SJCRH30 (cell line): Measurements from ENCODE around the gene FAM149A. TPM values are rescaled to one million over a fixed set of nuclear protein-coding genes. Genes with fewer than 3 reads are reported as not detected.

ENCODE experiments used
- DNase-seq, 2 experiments: peaks; one replicate each; pipeline ENCODE4 v3.0.0-alpha.2; 2015 to 2020
- H3K27ac ChIP-seq: fragments of 250-450 bp; sonication (Bioruptor Pico); 2 replicates; pipeline ENCODE4 v1.5.1; 2020; ENCODE audit warnings: mild to moderate bottlenecking, moderate library complexity
- H3K27me3 ChIP-seq: fragments of 250-450 bp; sonication (Bioruptor Pico); 2 replicates; pipeline ENCODE4 v1.5.1; 2020; ENCODE audit warnings: mild to moderate bottlenecking, moderate library complexity
- H3K36me3 ChIP-seq: fragments of 250-450 bp; sonication (Bioruptor Pico); 2 replicates; pipeline ENCODE4 v1.5.1; 2020; ENCODE audit warnings: mild to moderate bottlenecking, moderate library complexity
- H3K4me1 ChIP-seq: fragments of 250-450 bp; sonication (Bioruptor Pico); 2 replicates; pipeline ENCODE4 v1.5.1; 2020; ENCODE audit warnings: mild to moderate bottlenecking, moderate library complexity
- H3K4me3 ChIP-seq: fragments of 250-450 bp; sonication (Bioruptor Pico); 2 replicates; pipeline ENCODE4 v1.5.1; 2020; ENCODE audit warnings: mild to moderate bottlenecking, moderate library complexity
- H3K9me3 ChIP-seq: fragments of 250-450 bp; sonication (Bioruptor Pico); replicated peaks from 2 replicates; pipeline ENCODE4 v1.5.1; 2020; ENCODE audit warnings: mild to moderate bottlenecking, moderate library complexity
- total RNA-seq: library from RNA; depleted of rRNA; stranded (reverse); fragments of >200 nt; shearing (Covaris generic); gene quantifications from 2 replicates; pipeline ENCODE4 v1.2.3, GENCODE V29; 2014; rRNA removed

Gene FAM149A
- 0.13 and 0.53 TPM in 2 replicates for total RNA-seq

DNA sequence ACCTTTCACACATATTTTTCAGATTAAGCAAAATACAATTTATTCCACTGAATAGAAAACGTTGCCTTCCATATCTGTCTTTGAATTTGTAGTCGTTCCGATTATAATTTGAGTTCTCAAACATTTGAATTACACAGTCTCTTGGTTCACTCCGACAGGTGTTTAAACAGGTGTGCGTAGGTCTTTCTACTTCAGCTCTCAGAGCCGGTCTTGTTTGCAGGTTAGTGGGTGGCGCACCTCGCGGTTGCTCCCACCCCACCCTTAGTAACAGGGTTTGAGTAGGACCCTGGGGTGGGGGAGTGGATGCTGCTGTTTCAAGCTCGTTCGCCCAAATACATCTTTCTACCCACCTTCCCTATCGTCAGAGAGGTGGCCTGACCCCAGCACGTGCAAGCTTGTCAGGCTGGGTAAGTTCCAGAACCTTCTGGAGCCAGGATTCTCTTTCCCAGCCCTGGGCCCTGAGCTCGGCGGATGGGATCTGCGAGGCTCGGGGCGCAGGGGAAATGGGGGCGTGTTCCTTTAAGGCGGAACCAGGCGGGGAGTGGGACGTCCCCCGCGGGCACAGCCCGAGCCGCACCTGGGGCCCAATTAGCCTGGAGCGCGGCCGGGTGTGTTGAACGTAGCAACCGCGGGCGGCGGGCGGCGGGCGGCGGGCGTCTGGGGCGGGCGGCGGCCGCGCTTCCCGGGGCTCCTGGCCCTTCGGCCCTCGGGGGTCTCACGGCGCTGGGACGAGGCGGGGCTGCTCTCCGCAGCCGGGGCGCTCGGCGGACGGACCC, at the start of gene FAM149A:
Gene FAM149A, plus strand, starts transcription at position 591 of the 776 bp plus-strand sequence.
- peak within 1 kb of the TSS; percentile 34; the same call in 1 of the 2 replicates for H3K4me3 ChIP-seq
- H3K36me3 ChIP-seq: no peaks in the 10 kb centered on the region
- H3K27ac ChIP-seq: no peak within 1 kb of the TSS
- H3K4me1 ChIP-seq: no peaks in the 10 kb centered on the region
- no peaks in the 10 kb centered on the region for H3K9me3 ChIP-seq
- H3K27me3 ChIP-seq: no peaks in the 10 kb centered on the region
- DNase-seq: peak in 1 of 2 experiments; percentile 6

GRCh38 chr4:186058253-186058979, 46.1 kb upstream of the FAM149A start:
- DNase-seq: no peak

DNA sequence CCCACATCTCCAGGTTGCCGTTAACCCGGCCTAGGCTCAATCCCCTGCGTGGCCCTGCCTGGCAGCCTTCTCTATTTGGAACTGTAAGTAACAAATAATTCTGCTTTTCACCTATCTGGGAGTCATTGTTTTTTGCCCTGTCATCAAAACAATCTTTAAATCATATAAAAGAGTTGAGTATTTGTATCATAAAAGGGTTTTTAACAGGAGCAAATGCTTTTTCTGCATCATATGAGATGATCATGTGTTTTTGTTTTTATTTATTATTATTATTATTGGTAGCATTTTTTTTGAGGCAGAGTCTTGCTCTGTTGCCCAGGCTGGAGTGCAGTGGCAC, 45.6 kb upstream of the FAM149A start:
- DNase-seq: no peak
- no peaks in the 10 kb centered on the region for H3K9me3 ChIP-seq
- H3K4me3 ChIP-seq: no peak overlapping the region
- no peak overlapping the region for H3K27ac ChIP-seq
- no peaks in the 10 kb centered on the region for H3K4me1 ChIP-seq
- no peaks in the 10 kb centered on the region for H3K36me3 ChIP-seq
- no peaks in the 10 kb centered on the region for H3K27me3 ChIP-seq

More at GRCh38 chr4:186058253-186058979, 46.1 kb upstream of the FAM149A start:
- Histone ChIP-seq H3K27ac (no peak overlapping the region), H3K36me3 (no peaks in the 10 kb centered on the region), H3K4me1 (no peaks in the 10 kb centered on the region), H3K4me3 (no peak overlapping the region), H3K9me3 (no peaks in the 10 kb centered on the region), H3K27me3 (no peaks in the 10 kb centered on the region)

DNA sequence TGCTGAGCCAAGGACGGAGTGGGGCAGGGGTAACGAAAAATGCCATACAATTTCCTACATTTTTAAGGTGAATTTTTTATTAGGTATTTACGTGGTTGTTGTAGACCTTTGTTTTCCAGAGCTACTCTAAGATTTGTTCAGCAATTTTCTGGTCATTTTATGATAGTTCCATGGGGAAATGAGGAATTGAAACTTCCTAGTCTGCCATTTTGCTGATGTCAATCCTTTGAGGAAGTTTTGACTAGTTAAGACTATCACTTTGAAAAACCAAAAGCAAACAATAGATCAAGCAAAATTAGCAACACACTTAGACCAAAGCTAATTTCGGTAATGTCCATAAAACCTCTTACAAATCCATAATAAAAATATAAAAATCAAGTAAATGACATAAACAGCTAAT, 42.6 kb upstream of the FAM149A start:
- Histone ChIP-seq H3K4me1 (no peaks in the 10 kb centered on the region), H3K27ac (no peak overlapping the region), H3K9me3 (no peaks in the 10 kb centered on the region), H3K36me3 (no peaks in the 10 kb centered on the region), H3K27me3 (no peaks in the 10 kb centered on the region), H3K4me3 (no peak overlapping the region)
- no peak for DNase-seq

DNA sequence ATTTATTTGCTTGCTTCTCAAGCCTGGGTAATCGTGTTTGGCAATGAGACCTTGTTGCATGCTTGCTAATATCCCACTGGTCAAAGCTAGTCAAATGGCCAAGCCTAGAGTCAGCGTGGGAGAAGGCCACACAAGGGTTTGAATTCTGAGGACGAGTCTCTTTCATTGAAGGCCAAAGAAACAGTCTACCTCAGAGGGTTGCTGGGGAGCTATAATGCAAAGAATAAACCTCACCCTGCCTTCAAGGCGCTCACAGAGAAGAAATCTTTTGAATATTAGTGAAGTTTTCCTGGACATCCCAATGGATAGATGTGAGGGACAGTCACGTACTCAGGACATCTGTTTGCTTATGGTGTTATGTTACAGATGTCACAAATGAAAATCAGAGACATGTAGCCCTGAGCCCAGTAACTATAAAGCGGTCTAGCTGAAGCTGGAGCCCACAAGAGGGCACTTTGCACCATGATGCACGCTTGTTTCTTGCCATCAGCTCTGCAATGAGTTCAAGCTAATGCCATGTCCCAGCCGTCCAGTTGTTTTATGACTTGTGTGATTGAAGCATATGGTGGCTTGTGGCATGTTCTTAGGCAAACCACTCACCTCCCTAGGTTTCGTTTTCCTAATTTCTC, 36.6 kb upstream of the FAM149A start:
- no peaks in the 10 kb centered on the region for H3K4me1 ChIP-seq
- peak overlapping the region; percentile 47 for H3K4me3 ChIP-seq
- H3K27ac ChIP-seq: no peak overlapping the region
- no peaks in the 10 kb centered on the region for H3K9me3 ChIP-seq
- H3K27me3 ChIP-seq: no peaks in the 10 kb centered on the region
- peak; percentile 27 to 66 for DNase-seq
- no peaks in the 10 kb centered on the region for H3K36me3 ChIP-seq

GRCh38 chr4:186068581-186069348, 35.7 kb upstream of the FAM149A start, which contains the start of gene TLR3:
Gene TLR3, plus strand, starts transcription at chr4:186069156. Its CDS starts 7,464 bp downstream, at chr4:186076620.
- H3K36me3 ChIP-seq: no peaks in the 10 kb centered on the region
- H3K27ac ChIP-seq: no peak within 1 kb of the TSS
- H3K9me3 ChIP-seq: no peaks in the 10 kb centered on the region
- DNase-seq: peak in 1 of 2 experiments; percentile 6
- no peaks in the 10 kb centered on the region for H3K4me1 ChIP-seq
- H3K4me3 ChIP-seq: peak within 1 kb of the TSS; percentile 47
- H3K27me3 ChIP-seq: no peaks in the 10 kb centered on the region

DNA sequence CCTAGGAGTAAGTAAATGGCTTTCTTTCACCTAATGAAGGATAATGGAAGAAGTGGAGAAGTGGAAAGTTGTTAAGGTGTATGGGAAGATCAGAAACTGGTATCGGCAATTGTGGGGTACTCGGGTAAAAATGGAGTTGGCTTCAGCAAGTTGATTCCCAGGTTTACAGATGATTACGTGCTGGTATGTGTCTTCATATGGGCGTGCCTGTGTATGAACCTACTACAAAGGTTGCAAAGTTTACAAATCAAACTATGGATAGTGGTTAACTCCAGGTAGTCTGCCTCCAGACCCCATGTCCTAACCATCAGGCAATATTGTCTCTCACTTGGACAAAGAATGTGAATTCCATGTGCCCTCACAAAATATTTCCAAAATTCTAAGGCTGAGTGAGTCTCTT, 34.8 kb upstream of the FAM149A start:
- H3K4me3 ChIP-seq: no peak overlapping the region
- no peaks in the 10 kb centered on the region for H3K4me1 ChIP-seq
- H3K27ac ChIP-seq: no peak overlapping the region
- no peaks in the 10 kb centered on the region for H3K9me3 ChIP-seq
- H3K36me3 ChIP-seq: no peaks in the 10 kb centered on the region
- DNase-seq: no peak
- H3K27me3 ChIP-seq: no peaks in the 10 kb centered on the region

DNA sequence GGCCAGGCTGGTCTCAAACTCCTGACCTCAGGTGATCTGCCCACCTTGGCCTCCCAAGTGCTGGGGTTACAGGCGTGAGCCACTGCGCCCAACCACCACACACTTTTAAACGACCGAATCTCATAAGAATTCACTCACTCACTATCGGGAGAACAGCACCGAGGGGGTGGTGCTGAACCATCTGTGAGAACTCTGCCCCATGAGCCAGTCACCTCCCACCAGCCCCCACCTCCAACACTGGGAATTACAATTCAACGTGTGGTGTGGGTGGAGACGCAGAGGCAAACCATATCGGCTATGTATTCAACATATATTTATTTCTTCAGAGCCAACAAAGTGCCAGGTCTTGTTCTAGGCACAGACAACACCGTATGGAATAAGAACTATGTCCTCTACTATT, 32.0 kb upstream of the FAM149A start:
- Histone ChIP-seq H3K4me1 (no peaks in the 10 kb centered on the region), H3K9me3 (no peaks in the 10 kb centered on the region), H3K36me3 (no peaks in the 10 kb centered on the region), H3K27me3 (no peaks in the 10 kb centered on the region), H3K27ac (no peak overlapping the region), H3K4me3 (no peak overlapping the region)
- DNase-seq: no peak

- H3K36me3 ChIP-seq: no peaks in the 10 kb centered on the region
- DNase-seq: no peak
- H3K4me1 ChIP-seq: no peaks in the 10 kb centered on the region
Observed at GRCh38 chr4:186074189-186074588, 30.3 kb upstream of the FAM149A start.

DNA sequence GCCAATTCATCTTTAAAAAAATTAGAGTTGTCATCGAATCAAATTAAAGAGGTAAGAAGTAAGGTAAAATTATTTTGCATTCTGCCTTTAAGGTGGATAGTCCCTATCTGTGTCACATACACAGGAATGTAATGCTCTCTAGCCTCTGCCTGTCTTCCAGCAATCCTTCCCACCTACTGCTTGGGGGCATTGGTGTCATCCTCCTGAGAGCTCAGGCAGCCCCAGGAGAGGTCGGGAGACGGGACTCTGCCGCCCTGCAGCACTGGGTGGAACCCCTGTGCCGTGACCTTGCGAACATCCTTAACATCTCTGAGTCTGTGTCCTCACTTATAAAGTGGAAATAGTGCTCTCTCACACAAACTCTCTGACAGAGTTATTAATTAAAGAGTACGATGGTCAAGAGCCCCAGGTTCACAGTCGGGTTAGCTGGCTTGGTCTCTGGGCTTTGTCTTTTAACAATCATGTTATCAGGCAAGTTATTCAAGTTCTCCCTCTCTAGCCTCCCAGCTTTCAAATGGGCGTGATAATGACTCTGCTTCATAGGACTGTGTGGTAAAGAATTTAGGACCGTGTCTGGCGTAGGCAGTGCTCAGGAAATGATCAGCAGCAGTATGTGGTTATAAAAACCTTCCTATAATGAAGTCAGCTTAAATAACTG, 25.4 kb upstream of the FAM149A start:
- H3K27ac ChIP-seq: no peak overlapping the region

More at GRCh38 chr4:186074189-186074588, 30.3 kb upstream of the FAM149A start:
- H3K27me3 ChIP-seq: no peaks in the 10 kb centered on the region
- H3K4me3 ChIP-seq: no peak overlapping the region
- no peaks in the 10 kb centered on the region for H3K9me3 ChIP-seq
- H3K27ac ChIP-seq: no peak overlapping the region

DNA sequence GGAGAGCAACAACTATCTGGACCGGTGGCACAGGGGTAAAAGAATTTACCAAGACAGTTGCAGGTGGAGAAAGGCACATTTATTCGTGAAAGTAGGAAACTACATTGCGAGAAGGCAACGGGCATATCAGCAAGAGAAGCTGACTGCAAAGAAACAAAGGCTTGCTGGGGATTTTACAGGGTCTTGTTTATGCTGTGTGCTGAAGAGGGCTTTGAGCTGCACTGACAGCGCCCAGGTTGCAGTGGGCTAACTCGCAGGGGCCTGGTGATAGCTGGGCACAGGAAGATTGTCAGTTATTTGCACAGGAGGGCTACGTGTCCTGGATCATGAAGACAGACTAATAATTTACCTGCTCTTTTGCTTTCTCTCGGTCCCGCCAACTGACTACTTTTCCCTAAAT, 24.8 kb upstream of the FAM149A start:
- no peaks in the 10 kb centered on the region for H3K27me3 ChIP-seq
- DNase-seq: no peak
- no peak overlapping the region for H3K4me3 ChIP-seq
- no peak overlapping the region for H3K27ac ChIP-seq
- H3K36me3 ChIP-seq: no peaks in the 10 kb centered on the region
- no peaks in the 10 kb centered on the region for H3K9me3 ChIP-seq
- no peaks in the 10 kb centered on the region for H3K4me1 ChIP-seq

More for the DNA sequence above, 25.4 kb upstream of the FAM149A start:
- Histone ChIP-seq H3K4me3 (no peak overlapping the region), H3K27me3 (no peaks in the 10 kb centered on the region), H3K9me3 (no peaks in the 10 kb centered on the region), H3K36me3 (no peaks in the 10 kb centered on the region), H3K4me1 (no peaks in the 10 kb centered on the region)
- no peak for DNase-seq

GRCh38 chr4:186081202-186081807, 23.2 kb upstream of the FAM149A start:
- Histone ChIP-seq H3K4me3 (no peak overlapping the region), H3K36me3 (no peaks in the 10 kb centered on the region), H3K9me3 (no peaks in the 10 kb centered on the region), H3K4me1 (no peaks in the 10 kb centered on the region), H3K27me3 (no peaks in the 10 kb centered on the region), H3K27ac (no peak overlapping the region)
- DNase-seq: no peak

- no peak for DNase-seq
- no peaks in the 10 kb centered on the region for H3K4me1 ChIP-seq
- no peak overlapping the region for H3K27ac ChIP-seq
- H3K36me3 ChIP-seq: no peaks in the 10 kb centered on the region
- H3K27me3 ChIP-seq: no peaks in the 10 kb centered on the region
- H3K4me3 ChIP-seq: no peak overlapping the region
- H3K9me3 ChIP-seq: no peaks in the 10 kb centered on the region
Observed at GRCh38 chr4:186082221-186082620, 22.3 kb upstream of the FAM149A start.

DNA sequence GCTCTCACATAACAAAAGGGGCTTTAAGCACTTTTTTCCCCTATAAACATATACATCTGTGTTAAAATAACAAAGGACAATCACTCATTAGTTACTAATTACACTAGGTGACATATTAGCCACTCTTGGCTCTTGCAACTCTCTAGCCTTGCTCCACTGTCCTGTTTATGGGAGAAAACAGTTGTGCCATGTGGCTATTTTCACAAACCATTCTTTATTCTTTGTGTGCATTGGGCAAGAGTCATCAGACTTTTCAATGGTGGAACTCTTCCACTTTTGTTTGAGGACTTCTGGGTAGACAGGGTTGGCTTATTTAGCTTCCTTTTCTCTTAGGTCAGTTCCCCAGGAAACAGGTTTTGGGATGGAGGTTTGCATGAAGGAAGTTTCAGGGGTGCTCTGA, 16.0 kb upstream of the FAM149A start:
- no peaks in the 10 kb centered on the region for H3K4me1 ChIP-seq
- no peak overlapping the region for H3K4me3 ChIP-seq
- no peaks in the 10 kb centered on the region for H3K36me3 ChIP-seq
- no peak for DNase-seq
- H3K9me3 ChIP-seq: no peaks in the 10 kb centered on the region
- H3K27me3 ChIP-seq: no peaks in the 10 kb centered on the region
- no peak overlapping the region for H3K27ac ChIP-seq
